GM18907 (cell line): ENCODE data around the gene GATB.

ENCODE experiments used
- ATAC-seq: cut with Tn5 transposase; IDR thresholded peaks from one replicate; pipeline ENCODE4 v1.9.1; 2021; ENCODE audit warnings: mild to moderate bottlenecking, moderate library complexity; ENCODE audit not compliant: unreplicated experiment

Gene GATB

DNA sequence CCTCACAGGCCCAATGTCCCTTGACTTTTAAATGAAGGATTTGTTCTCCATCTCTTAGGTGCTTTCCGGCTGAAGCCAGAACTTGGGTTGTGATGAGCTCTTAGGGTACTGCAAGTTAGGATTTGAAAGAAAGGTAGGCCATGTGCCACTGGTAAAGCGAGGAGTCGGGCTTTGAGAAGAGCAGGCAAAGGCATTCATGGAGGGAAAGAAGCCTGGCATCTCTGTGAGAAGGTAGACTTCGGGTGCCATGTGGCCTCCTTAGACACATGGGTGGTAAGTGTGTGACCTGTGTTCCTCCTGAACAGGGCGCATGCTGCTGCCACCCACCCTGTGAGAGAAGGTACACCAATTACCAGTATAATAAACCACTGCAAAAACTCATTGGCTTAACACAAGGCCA is 102.9 kb downstream of the GATB start:
- no peak for ATAC-seq

DNA sequence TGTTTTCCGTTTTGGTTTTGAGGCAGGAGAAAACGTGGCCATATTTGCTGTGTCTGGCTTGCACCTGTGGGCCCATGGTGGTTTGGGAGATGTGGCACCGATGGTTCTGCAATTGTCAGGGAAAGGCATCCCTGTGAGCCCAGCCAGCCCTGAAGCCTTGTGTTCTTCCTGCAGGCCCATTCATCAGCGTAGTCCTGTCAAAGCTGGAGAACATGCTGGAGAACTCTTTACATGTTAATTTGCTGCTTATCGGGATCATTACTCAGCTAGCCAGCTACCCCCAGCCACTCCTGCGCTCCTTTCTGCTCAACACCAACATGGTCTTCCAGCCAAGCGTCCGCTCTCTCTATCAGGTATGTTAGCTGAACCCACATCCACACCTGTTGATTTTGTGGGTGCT is 104.7 kb downstream of the GATB start:
- ATAC-seq: no peak

DNA sequence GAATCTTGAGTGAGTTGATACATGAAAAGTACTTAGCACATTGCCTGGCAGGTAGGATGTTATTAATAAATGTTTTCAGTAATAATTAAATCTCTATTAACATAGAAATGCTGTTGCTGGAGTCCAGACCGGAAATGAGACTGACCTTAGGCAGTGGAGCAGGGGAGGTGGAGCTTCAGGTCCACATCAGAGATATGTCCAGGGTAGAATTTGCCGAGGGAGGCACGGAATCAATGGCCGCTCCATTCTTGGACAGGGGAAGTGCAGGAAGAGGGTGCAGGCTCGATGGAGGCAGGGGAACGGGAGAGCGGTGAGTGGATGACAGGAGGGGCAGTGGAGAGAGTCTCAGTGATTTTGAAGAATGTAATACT is 107.3 kb downstream of the GATB start:
- no peak for ATAC-seq

DNA sequence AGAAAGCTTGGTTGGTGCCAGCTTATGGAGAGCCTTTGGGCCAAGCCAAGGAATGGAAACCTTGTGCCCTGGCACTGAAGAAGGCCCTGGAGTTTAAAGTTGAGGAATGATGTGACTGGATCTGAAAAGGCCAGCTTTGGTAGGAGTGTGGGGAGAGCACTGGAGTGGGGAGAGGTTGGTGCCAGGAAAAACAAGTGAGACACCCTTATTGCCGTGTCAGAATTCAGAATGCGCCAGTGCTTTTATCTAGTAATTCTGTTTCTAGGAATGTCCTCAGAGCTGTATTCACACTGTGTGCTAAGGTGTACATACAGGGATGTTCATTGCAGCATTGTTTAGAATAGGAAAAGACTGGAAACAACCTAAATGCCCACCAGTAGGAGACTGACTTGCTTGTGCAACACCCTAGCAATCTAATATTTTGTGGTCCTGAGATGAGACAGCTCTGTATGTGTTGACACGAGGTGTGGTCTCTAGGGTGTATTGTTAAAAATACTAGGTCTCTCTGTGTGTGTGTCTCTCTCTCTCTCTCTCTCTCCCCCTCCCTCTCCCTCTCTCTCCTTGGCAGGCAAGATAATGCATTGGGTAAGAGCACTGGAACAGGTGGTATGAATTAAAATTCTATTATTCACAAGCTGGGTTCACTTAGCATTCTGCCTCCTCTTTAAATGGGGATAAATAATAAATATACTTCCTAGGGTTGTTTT is 107.8 kb downstream of the GATB start:
- no peak for ATAC-seq

DNA sequence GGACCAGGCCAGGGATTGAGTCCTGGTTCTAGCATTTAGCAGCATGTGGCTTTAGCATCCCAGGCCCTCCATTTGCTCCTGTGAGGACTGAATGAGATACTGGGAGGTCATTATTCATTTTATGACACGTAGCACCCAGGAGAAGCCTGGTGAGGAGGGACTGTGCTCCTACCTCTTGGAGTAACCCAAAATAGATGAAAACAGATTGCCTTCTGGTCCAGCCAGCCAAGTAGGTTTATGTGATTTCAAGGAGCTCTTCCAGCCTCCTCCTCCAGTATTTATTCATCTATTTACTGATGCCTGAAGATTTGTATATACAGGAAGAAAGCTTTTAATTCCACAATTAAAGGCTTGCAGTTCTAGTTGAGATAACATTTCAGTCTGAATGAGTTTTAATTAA is 109.3 kb downstream of the GATB start:
- no peak for ATAC-seq

DNA sequence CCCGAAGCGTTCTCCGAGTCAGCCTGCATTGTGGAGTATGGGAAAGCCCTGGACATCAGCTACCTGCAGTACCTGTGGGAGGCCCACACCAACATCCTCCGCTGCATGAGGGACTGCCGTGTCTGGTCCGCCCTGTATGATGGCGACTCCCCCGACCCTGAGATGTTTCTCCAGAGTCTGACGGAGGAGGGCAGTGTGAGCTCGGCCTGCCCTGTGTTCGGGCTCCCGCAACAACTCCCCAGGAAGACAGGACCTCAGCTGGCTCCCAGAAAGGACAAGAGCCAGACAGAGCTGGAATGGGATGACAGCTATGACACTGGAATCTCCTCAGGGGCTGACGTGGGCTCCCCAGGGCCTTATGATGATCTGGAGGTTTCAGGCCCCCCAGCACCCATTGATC is 111.3 kb downstream of the GATB start:
- no peak for ATAC-seq

DNA sequence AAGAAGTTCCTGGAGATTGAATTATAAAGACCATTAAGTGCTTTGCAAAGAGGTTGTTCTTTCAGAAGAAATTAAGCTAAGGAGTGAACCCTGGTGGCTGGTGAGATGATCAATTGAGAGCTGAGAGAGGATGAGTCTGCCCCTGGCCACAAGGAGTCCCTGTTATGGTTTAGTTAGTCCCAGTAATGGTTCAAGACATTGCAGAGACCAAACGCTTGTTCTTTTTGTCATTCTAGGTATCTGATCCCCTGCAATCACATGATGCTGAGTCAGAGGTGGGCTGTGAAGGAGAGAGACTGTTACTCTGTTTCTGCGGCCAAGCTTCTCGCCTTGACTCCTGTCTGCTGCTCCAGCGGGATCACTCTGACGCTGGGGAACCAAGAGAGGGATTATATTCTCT is 114.5 kb downstream of the GATB start:
- ATAC-seq: no peak

DNA sequence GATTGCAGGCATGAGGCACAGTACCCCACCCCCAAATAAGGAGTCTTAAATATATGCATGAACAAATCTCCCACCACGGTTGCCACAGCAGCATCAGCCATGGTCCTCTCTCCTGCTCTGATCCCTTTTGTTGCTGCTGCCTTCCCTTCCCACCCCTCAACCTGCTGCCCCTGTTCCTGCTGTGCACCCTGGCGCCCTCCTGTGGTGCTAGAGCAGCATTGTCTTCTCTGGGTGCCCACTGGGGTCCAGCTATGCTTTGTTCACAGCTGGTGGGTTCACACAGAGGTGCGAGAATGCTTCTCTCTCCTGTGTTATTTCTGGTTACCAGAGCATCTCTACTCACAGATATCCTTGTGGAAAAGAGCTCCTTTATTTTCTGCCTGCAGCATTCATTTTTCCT is 116.2 kb downstream of the GATB start:
- ATAC-seq: no peak

DNA sequence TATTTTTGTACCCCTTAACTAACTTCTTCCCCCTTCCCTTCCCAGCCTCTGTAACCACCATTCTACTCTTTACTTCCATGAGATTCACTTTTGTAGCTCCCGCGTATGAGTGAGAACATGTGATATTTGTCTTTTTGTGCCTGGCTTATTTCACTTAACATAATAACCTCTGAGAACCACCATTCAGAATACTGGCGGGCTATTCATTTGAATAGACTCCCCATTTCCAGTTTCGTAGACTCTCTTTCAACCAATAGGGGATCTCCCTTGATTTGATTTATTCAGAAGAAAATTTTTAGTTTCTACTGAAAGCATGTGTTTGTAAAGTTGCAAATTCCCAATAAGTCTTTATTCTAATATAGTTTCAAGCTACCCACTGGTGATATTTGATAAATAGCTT is 117.2 kb downstream of the GATB start:
- no peak for ATAC-seq

DNA sequence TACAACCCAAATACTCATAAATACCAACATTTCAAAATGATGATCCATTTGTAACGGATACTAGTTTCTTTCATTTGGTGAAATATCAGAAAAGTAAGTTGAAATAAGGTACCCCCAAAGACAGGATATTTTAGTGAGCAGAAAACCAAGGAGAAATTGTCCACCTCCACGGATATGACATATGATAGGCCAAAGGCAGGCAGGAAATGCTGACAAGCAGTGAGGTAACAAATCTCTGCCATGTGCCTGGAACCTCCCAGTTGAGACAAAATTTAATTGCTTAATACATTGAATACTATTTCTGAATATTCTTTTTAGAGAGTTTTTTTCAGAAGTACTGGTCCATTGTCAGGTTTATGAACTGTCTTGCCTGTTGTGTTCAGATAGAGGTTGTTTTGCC is 118.8 kb downstream of the GATB start:
- no peak for ATAC-seq

DNA sequence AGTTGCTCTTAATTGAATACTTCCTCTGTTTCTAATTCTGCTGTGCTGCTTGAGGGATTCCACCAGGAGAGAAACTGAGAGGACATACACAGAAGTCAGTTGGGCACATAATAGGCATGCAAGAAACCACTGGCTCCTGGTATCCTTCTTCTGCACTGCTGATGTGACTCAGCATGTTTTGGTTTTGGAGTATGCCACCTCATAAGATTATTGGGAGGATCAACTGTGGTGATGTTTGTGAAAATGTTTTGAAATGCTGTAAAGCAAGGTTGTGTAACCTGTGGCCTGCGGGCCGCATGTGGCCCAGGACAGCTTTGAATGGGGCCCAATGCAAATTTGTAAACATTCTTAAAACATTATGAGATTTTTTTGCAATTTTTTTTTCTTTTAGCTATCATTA is 119.6 kb downstream of the GATB start:
- no peak for ATAC-seq

DNA sequence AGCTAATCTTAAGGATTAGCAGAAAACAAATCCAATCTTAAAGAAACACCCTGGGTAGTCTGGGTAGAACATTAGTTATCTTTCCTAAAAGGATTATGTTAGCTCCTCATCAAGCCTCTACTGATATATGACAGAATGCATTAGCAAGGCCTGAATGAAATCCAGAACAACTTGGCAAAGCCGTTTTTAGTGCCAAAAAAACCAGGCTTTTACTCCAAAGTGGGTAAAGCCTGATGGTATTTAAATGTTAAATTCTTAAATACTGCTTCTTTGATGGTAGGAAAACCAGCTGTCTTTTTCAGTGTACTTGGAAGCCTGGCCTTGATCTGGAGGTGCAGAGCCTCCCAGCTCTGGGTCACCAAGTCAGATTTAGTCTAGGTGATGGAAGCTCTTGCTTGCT is 120.4 kb downstream of the GATB start:
- ATAC-seq: no peak

DNA sequence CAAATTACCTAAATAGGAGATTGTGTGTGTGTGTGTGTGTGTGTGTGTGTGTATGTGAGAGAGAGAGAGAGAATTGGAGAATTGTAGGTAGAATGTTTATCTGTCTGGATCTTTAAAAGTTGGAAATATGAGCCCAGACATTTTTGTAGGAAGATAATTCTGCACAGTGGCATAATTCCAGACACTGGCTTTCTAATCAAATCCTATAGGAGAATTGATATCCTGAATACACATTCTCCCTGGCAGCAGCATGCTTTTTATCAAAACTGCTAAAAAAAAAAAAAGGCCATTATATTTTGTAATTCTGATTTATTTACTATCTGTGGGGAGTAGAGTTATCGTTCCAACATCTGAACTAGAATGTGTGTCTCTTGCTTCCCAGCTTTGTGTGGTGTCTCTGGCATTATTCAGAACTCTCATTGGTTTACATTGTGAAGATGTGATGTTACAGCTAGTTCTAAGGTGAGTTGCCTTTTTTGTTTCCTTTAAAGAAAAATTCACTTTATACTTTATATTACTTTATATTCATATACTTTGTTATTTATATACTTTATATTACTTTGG is 122.4 kb downstream of the GATB start:
- no peak for ATAC-seq

DNA sequence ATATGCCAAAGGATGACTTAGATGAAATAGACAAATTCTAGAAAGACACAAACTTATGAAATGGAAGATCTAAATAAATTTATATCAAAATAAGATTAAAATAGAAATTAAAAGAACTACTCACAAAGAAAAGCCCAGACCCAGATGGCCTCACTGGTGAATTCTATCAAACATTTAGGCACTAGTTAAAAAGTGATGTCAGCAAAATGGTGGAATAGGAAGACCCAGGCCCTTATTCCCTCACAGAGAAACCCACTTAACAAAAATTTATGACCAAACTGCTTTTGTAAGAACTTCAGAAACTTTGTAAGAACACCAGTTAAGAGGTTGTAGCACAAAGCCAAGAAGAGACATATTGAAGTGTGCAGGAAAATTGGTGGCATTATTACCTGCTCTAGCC is 129.5 kb downstream of the GATB start:
- ATAC-seq: no peak

DNA sequence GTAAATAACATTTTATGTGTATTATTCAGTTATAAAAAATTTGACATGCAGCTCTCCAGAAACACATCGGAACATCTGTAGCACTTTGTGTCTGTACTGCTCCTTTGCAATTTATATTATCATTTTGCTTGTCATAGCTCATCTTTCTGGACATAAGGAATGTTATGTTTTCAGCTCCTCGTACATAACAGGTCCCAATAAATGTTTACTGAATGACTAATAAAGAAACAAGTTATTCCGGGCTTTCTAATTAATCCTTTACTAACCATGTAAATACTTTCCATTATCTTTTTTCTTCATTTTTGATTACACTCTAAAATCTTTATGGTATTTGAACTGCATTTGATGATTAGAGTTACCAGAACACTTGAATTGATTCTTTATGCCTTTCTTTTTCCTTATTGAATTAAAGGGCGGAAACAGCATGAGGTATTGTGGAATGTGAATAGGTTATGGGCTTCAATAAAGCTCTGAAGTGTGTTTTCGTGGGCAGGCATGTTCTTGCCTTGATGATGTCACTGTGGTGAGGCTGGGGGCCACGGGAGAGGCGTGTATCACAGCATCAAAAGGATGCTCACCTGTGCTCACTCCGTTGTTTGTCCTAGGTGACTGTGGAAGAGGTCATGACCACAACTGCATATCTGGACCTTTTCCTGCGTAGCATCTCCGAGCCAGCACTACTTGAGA is 131.6 kb downstream of the GATB start:
- no peak for ATAC-seq

DNA sequence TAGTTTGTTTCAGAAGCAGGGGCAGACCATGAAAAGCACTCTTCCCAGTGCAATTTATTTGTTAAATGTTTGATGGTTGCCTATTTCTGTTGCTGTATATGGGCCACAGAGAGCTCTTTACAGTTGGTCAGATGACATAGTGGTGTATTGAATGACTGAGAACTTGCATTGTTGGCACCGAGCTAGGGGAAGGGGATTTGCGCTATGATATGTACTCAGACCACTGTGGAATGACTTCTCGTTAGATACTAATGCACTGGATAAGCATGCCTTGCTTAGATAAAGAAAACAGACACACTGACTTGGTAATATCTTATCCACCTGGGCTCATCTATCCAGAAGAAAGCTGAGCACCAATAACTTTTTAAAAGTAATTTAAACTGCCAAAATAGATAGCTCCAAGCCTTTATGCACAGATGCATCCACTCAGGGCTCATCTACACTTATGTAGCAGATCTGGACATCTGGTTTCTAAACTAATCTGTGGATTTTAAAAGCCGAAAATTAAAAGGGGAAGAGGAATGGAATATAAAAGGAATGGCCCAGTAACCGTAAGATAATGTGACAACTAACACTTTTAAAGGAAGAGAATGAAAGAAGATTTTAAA is 132.7 kb downstream of the GATB start:
- ATAC-seq: no peak

DNA sequence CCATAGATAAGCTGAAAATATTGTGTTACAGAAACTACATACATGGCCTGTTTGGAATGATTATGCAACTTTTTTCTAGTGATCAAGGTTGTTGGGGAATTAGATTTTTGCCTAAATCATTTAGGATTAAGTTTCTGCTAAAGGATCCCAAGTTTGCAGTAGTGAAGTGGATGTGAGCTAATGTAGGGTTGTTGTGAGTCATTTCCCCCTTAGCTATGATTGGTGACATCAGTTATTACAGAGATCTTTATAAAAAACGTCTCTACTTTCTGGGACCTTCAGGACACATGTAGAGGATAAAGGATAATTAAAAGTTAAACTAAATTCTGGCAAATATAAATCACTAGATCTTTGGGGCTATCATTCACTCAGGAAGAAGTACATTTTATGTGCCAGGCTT is 133.3 kb downstream of the GATB start:
- ATAC-seq: no peak

DNA sequence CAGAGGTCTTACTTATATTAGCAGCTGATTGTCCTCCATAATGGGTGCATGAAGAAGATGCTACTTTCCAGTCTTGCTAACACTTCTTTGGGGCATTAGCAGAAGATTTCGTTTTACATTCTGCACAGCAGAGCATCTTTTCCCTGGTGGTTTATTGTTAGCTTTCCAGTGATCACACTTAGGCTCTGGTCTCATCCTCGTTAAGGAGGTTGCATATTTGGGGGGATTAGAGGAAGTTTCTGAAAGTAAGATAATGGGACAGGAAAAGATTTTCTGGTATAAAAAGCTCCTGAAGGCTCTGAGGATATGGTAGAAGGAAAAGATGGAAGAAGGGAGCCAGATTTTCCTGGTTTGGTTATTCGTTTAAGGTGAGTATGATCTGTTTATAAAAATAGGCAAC is 134.1 kb downstream of the GATB start:
- ATAC-seq: no peak

DNA sequence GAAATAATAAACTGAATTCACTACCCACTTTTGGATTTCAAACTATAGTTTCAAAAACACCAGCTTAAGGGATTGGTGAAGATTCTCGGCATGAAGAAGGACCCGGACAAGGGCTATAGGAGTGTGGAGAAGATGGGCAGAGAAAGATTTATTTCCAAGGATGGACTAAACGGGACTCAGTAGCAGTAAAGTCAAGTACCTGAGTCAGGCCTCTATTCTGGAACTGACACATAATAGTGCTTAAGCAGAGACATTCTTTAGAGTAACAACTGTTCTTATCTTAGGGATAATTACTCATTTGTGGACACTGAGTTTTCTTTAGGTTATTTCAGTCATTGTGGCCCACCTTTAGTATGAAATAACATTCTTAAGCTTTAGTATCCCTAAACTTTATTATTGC is 134.6 kb downstream of the GATB start:
- ATAC-seq: no peak

DNA sequence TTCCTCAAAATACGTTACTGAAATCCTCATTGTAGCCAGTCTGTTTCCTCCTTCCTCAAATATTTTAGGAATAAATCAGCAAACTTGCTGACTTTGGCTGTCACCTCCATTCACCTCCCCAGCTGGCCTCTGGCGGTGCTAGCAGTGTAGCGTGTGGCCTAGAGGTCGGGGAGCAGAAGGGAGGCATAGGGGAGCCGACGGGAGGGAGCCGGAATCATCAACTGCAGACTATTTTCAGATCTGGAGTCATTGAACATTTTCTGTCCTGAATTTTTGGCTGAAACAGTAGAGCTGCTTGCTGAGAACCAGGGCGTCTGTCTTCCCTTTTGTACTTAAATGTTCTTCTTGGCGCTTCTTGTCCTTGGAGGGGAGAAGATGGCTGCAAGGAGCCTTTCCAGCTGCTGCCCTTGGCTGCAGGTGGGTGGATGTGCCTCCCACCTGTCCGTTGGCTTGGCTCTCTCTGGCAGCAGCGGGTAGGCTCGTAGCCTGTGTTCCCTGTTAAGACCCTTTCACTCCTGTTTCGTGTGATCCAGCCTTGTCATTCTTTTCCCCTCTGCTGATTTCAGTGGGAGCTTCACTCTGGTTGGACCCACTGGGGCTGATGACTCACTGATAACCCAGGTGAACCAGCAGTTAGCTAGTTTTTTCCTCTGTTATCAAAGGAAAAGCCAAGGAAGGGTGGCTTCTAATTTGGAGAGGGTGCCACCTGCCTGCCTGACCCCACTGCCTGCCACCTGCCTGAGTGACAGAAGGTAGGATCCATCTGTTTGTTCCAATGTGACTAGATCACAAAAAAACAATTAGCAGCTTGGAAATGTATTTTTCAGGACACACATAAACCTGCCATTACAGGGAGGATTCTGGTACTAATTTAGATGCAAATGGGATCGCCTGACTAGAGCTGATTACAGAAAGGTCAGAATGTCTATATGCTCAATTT is 135.9 kb downstream of the GATB start:
- ATAC-seq: no peak
